Measurements from ENCODE around the gene ZDHHC3.

DNA sequence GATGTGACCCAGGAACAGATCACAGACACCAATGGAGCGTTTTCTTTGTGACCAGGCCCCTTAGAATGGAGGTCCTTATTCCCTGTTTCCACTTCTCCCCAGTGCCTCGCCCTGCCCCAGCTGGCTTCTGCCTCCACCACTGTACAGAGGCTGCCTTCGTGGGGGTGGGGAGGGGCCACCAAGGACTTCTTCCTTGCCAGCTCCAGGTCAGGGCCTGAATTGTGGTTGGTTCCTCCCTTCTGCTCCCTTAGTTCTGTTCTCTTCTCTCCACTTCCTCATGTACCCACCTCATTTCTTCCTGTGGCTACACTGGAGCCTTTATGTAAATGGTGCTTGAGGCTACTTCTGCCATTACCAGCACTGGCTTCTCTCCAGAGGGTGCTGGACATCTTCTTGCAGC is 85.1 kb downstream of the ZDHHC3 start:
- TF ChIP-seq POLR2AphosphoS5 (IDR thresholded peaks at IDR 0.05): no peak
- TF ChIP-seq, protein P1, sequence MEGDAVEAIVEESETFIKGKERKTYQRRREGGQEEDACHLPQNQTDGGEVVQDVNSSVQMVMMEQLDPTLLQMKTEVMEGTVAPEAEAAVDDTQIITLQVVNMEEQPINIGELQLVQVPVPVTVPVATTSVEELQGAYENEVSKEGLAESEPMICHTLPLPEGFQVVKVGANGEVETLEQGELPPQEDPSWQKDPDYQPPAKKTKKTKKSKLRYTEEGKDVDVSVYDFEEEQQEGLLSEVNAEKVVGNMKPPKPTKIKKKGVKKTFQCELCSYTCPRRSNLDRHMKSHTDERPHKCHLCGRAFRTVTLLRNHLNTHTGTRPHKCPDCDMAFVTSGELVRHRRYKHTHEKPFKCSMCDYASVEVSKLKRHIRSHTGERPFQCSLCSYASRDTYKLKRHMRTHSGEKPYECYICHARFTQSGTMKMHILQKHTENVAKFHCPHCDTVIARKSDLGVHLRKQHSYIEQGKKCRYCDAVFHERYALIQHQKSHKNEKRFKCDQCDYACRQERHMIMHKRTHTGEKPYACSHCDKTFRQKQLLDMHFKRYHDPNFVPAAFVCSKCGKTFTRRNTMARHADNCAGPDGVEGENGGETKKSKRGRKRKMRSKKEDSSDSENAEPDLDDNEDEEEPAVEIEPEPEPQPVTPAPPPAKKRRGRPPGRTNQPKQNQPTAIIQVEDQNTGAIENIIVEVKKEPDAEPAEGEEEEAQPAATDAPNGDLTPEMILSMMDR (IDR thresholded peaks at IDR 0.05): no peak
